ENCODE measurements around the gene SSTR5. TPM values are rescaled to one million over a fixed set of nuclear protein-coding genes. Genes with fewer than 3 reads are reported as not detected.

Gene SSTR5
- total and polyA plus RNA-seq, 2 of the 4 experiments (the other 2 are of a cell fraction), result not detected

DNA sequence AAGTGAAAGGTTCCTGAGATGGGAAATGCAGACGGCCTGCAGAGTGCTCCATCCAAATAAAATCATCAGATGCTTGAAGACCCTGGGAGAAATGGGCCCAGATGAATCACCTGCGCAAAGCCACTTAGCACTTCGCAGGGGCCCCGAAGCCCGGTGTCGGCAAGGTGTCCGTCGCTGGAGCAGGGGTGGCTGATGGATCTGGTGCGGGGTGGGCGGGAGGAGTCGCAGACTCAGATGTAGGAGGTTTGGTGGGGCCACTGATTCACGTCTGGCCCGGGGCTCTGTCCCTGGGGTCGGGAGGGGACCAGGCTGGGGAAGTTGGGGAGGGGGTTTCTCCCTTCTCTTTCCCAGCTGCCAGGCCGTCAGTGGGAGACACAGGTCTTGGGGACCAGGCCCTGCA lies 21.6 kb upstream of the SSTR5 start:
- dilution Hi-C loops (cut with HindIII; ENCODE audit: low sequenced_read_pairs, unreplicated experiment), result no loop called here
- no peaks in the 10 kb centered on the region for H3K9me3 ChIP-seq (ENCODE audit: control insufficient read depth, insufficient read depth, low read length)

More for the DNA sequence above, 21.6 kb upstream of the SSTR5 start:
- Histone ChIP-seq H3K9me1 (ENCODE audit: insufficient read depth, low read length) (no peaks in the 10 kb centered on the region), H4K8ac (ENCODE audit: low read depth in 2 of 2, low read length in 2 of 2) (no peak overlapping the region), H4K5ac (ENCODE audit: low read depth, low read length) (no peak overlapping the region), H3K27ac (ENCODE audit: insufficient read depth, low read length) (no peak overlapping the region), H2AK9ac (replicated peaks; ENCODE audit: low read depth, low read length, poor library complexity) (no peak overlapping the region), H3K36me3 (ENCODE audit: control insufficient read depth, insufficient read depth, low read length) (no peaks in the 10 kb centered on the region), H4K91ac (ENCODE audit: insufficient read depth, low read depth, low read length) (no peak overlapping the region), H3K27me3 (ENCODE audit: control insufficient read depth, insufficient read depth, low read length) (peaks cover 18% of the 10 kb centered on the region; the same call in 1 of the 2 replicates), H3K4me2 (ENCODE audit: low read depth, low read length) (no peak overlapping the region), H2AK5ac (ENCODE audit: low read depth, low read length) (no peak overlapping the region), H3K4me1 (ENCODE audit: control insufficient read depth, insufficient read depth, low read length) (no peaks in the 10 kb centered on the region), H4K20me1 (ENCODE audit: insufficient read depth, low read length) (no peaks in the 10 kb centered on the region), H3K56ac (ENCODE audit: extremely low read depth, insufficient read depth, low read length) (no peak overlapping the region), H3K4me3 (ENCODE audit: insufficient read depth, low read depth, low read length) (no peak overlapping the region), H3K14ac (replicated peaks; ENCODE audit: low read depth, low read length) (no peak overlapping the region), H2BK5ac (ENCODE audit: low read depth, low read length, poor library complexity, severe bottlenecking) (no peak overlapping the region), H2AFZ (replicated peaks; ENCODE audit: low read length, poor library complexity) (no peak overlapping the region), H3K23ac (ENCODE audit: low read depth, low read length) (no peak overlapping the region), H2BK15ac (ENCODE audit: low read depth, low read length) (no peak overlapping the region), H2BK20ac (ENCODE audit: low read depth, low read length) (no peak overlapping the region), H2BK120ac (ENCODE audit: low read depth, low read length) (no peak overlapping the region), H3K4ac (ENCODE audit: low read depth, low read length) (no peak overlapping the region), H3K9ac (ENCODE audit: low read depth, low read length) (no peak overlapping the region), H3K79me1 (ENCODE audit: low read depth in 1 of 2, low read length in 2 of 2) (no peaks in the 10 kb centered on the region), H3K18ac (ENCODE audit: low read depth, low read length) (no peak overlapping the region)
- BruUV-seq (replicated peaks), result no TSS peak
- ChIA-PET CTCF (no interaction called here), POLR2A (ENCODE audit: unreplicated experiment) (no interaction called here)
- no peak for DNase-seq
- no peak for ATAC-seq (ENCODE audit: low read depth)
- in situ Hi-C loops (cut with MboI; ENCODE audit: low sequenced_read_pairs) (loop anchor here (5.0 to 25.0 kb wide), 2 partner anchors 239 to 339 kb away; partner anchors contain the start of genes ANTKMT, FBXL16 and METRN), intact Hi-C loops (cut with micrococcal nuclease) (no loop called here)
- TF ChIP-seq CEBPB (IDR thresholded peaks at IDR 0.05; ENCODE audit: low read depth, low read length), result no peak
- TF ChIP-seq, protein P1, sequence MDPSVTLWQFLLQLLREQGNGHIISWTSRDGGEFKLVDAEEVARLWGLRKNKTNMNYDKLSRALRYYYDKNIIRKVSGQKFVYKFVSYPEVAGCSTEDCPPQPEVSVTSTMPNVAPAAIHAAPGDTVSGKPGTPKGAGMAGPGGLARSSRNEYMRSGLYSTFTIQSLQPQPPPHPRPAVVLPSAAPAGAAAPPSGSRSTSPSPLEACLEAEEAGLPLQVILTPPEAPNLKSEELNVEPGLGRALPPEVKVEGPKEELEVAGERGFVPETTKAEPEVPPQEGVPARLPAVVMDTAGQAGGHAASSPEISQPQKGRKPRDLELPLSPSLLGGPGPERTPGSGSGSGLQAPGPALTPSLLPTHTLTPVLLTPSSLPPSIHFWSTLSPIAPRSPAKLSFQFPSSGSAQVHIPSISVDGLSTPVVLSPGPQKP (IDR thresholded peaks at IDR 0.05; ENCODE audit: borderline replicate concordance, low read depth, low read length), result no peak
- TF ChIP-seq MAZ (IDR thresholded peaks at IDR 0.05; ENCODE audit: borderline replicate concordance, low read depth, low read length), result no peak
- TF ChIP-seq, protein P2, sequence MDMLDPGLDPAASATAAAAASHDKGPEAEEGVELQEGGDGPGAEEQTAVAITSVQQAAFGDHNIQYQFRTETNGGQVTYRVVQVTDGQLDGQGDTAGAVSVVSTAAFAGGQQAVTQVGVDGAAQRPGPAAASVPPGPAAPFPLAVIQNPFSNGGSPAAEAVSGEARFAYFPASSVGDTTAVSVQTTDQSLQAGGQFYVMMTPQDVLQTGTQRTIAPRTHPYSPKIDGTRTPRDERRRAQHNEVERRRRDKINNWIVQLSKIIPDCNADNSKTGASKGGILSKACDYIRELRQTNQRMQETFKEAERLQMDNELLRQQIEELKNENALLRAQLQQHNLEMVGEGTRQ (IDR thresholded peaks at IDR 0.05; ENCODE audit: low read depth, low read length), result no peak
- TF ChIP-seq MAFK (IDR thresholded peaks at IDR 0.05; ENCODE audit: low read depth, low read length), result no peak
- no peak for TF ChIP-seq CHD1 (IDR thresholded peaks at IDR 0.05; ENCODE audit: low read depth, low read length)
- TF ChIP-seq, protein P3, sequence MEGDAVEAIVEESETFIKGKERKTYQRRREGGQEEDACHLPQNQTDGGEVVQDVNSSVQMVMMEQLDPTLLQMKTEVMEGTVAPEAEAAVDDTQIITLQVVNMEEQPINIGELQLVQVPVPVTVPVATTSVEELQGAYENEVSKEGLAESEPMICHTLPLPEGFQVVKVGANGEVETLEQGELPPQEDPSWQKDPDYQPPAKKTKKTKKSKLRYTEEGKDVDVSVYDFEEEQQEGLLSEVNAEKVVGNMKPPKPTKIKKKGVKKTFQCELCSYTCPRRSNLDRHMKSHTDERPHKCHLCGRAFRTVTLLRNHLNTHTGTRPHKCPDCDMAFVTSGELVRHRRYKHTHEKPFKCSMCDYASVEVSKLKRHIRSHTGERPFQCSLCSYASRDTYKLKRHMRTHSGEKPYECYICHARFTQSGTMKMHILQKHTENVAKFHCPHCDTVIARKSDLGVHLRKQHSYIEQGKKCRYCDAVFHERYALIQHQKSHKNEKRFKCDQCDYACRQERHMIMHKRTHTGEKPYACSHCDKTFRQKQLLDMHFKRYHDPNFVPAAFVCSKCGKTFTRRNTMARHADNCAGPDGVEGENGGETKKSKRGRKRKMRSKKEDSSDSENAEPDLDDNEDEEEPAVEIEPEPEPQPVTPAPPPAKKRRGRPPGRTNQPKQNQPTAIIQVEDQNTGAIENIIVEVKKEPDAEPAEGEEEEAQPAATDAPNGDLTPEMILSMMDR (conservative IDR thresholded peaks at IDR 0.05; ENCODE audit: low read depth, low read length), result no peak
- TF ChIP-seq RCOR1 (IDR thresholded peaks at IDR 0.05; ENCODE audit: insufficient replicate concordance, low read length), result no peak
- no peak for TF ChIP-seq NFE2L2 (IDR thresholded peaks at IDR 0.05; ENCODE audit: low read depth, low read length)
- no peak for TF ChIP-seq BHLHE40 (IDR thresholded peaks at IDR 0.05; ENCODE audit: low read depth, low read length)
- no peak for TF ChIP-seq RFX5 (IDR thresholded peaks at IDR 0.05; ENCODE audit: low read depth, low read length)
- TF ChIP-seq RAD21 (IDR thresholded peaks at IDR 0.05; ENCODE audit: low read length), result no peak
- TF ChIP-seq MXI1 (IDR thresholded peaks at IDR 0.05; ENCODE audit: borderline replicate concordance, low read depth, low read length), result no peak
- no peak for TF ChIP-seq FOS (IDR thresholded peaks at IDR 0.05; ENCODE audit: low read depth, low read length)
- no peak for TF ChIP-seq SMC3 (IDR thresholded peaks at IDR 0.05; ENCODE audit: low read depth, low read length)
- TF ChIP-seq POLR2A (IDR thresholded peaks at IDR 0.05; ENCODE audit: low read depth, low read length), result no peak
- WGBS, 2 experiments (ENCODE audit: extremely low coverage in 2 of 2, insufficient read length in 1 of 2), result 67% methylated on average over 1 of the region's 15 CpGs; no CpG with 5 or more reads in 1 of the 2 experiments

Data from IMR-90 (cell line).